Measurements from ENCODE around the gene ZER1. TPM values are rescaled to one million over a fixed set of nuclear protein-coding genes. Genes with fewer than 3 reads are reported as not detected.
A peak's percentile ranks its signal among the peaks of the same experiment; 100 is the strongest.

The ZER1 gene
- polyA plus RNA-seq, 1 experiment, result 28.0 TPM

GRCh38 chr9:128743421-128743820, 28.3 kb downstream of the ZER1 start:
- Histone ChIP-seq H3K27me3 (ENCODE audit: control insufficient read depth, insufficient read depth, low read length) (no peaks in the 10 kb centered on the region), H3K27ac (ENCODE audit: low read depth, low read length) (no peak overlapping the region), H3K4me3 (ENCODE audit: low read depth, low read length) (no peak overlapping the region), H3K9me3 (ENCODE audit: control insufficient read depth, insufficient read depth, low read length) (no peaks in the 10 kb centered on the region)
- no peak for TF ChIP-seq CTCF (IDR thresholded peaks at IDR 0.05; ENCODE audit: low read depth, low read length)
- ChIA-PET CTCF (no interaction called here), POLR2A (interaction anchor here (0.7 kb wide), 1 partner anchor 9 kb away, joined by 3 read pairs; no protein-coding TSS in a partner anchor)
- DNase-seq (ENCODE audit: low read depth, low spot score), result no peak

GRCh38 chr9:128742401-128742800, 29.3 kb downstream of the ZER1 start:
- TF ChIP-seq CTCF (IDR thresholded peaks at IDR 0.05; ENCODE audit: low read depth, low read length), result no peak
- Histone ChIP-seq H3K27ac (ENCODE audit: low read depth, low read length) (no peak overlapping the region), H3K4me3 (ENCODE audit: low read depth, low read length) (no peak overlapping the region), H3K27me3 (ENCODE audit: control insufficient read depth, insufficient read depth, low read length) (no peaks in the 10 kb centered on the region), H3K9me3 (ENCODE audit: control insufficient read depth, insufficient read depth, low read length) (no peaks in the 10 kb centered on the region)
- ChIA-PET POLR2A (no interaction called here), CTCF (interaction anchor here (1.1 to 1.2 kb wide), 2 partner anchors 10 to 41 kb away, joined by 3 to 4 read pairs; partner anchors contain the start of gene PKN3)
- DNase-seq (ENCODE audit: low read depth, low spot score), result no peak

- H3K27ac ChIP-seq (ENCODE audit: low read depth, low read length), result no peak overlapping the region
- TF ChIP-seq CTCF (IDR thresholded peaks at IDR 0.05; ENCODE audit: low read depth, low read length), result no peak
- no peak for DNase-seq (ENCODE audit: low read depth, low spot score)
- no peak overlapping the region for H3K4me3 ChIP-seq (ENCODE audit: low read depth, low read length)
- H3K9me3 ChIP-seq (ENCODE audit: control insufficient read depth, insufficient read depth, low read length), result no peaks in the 10 kb centered on the region
- POLR2A ChIA-PET, result no interaction called here
- H3K27me3 ChIP-seq (ENCODE audit: control insufficient read depth, insufficient read depth, low read length), result no peaks in the 10 kb centered on the region
- CTCF ChIA-PET, result interaction anchor here (1.1 kb wide), 1 partner anchor 83 kb away, joined by 3 read pairs; the partner anchor contains the start of gene ENDOG
Observed at GRCh38 chr9:128735373-128735772, 36.4 kb downstream of the ZER1 start.

- no peaks in the 10 kb centered on the region; the same call in 1 of the 2 replicates for H3K9me3 ChIP-seq (ENCODE audit: control insufficient read depth, insufficient read depth, low read length)
- POLR2A ChIA-PET, result no interaction called here
- peak; percentile 53 for DNase-seq (ENCODE audit: low read depth, low spot score)
- TF ChIP-seq CTCF (IDR thresholded peaks at IDR 0.05; ENCODE audit: low read depth, low read length), result peak; percentile 83
- no peak overlapping the region for H3K27ac ChIP-seq (ENCODE audit: low read depth, low read length)
- CTCF ChIA-PET, result interaction anchor here (0.5 to 3.1 kb wide), 14 partner anchors 9 to 390 kb away, joined by 3 to 22 read pairs (median 4); partner anchors contain the start of genes ENDOG, PKN3 and ZDHHC12
- no peak overlapping the region for H3K4me3 ChIP-seq (ENCODE audit: low read depth, low read length)
- no peaks in the 10 kb centered on the region for H3K27me3 ChIP-seq (ENCODE audit: control insufficient read depth, insufficient read depth, low read length)
Observed at GRCh38 chr9:128733256-128733655, 38.5 kb downstream of the ZER1 start.

GRCh38 chr9:128732576-128732975, 39.2 kb downstream of the ZER1 start:
- no peak for DNase-seq (ENCODE audit: low read depth, low spot score)
- no peak for TF ChIP-seq CTCF (IDR thresholded peaks at IDR 0.05; ENCODE audit: low read depth, low read length)
- no peak overlapping the region for H3K4me3 ChIP-seq (ENCODE audit: low read depth, low read length)
- no peaks in the 10 kb centered on the region; the same call in 1 of the 2 replicates for H3K9me3 ChIP-seq (ENCODE audit: control insufficient read depth, insufficient read depth, low read length)
- H3K27me3 ChIP-seq (ENCODE audit: control insufficient read depth, insufficient read depth, low read length), result no peaks in the 10 kb centered on the region
- ChIA-PET POLR2A (no interaction called here), CTCF (interaction anchor here (0.5 to 3.1 kb wide), 13 partner anchors 8 to 390 kb away, joined by 3 to 22 read pairs (median 4); partner anchors contain the start of genes ENDOG, PKN3 and ZDHHC12)
- no peak overlapping the region for H3K27ac ChIP-seq (ENCODE audit: low read depth, low read length)

Measured in AG04450 (cell line).